Neural progenitor cell (in vitro differentiated cells): ENCODE data around the gene CD274. TPM values are rescaled to one million over a fixed set of nuclear protein-coding genes. Genes with fewer than 3 reads are reported as not detected.

Experiments
- DNase-seq: peaks from one replicate; pipeline ENCODE4 v3.0.0-alpha.2; 2016; ENCODE audit warnings: low spot score
- H2AFZ ChIP-seq: fragments of 200-600 bp; sonication (generic); replicated peaks from 2 replicates; pipeline ENCODE4 v1.6.1; 2016; ENCODE audit warnings: antibody characterized with exemption
- H3F3A ChIP-seq: fragments of 200-600 bp; sonication (generic); 2 replicates; pipeline ENCODE4 v1.6.1; 2016; ENCODE audit warnings: antibody characterized with exemption, low read depth
- H3K27ac ChIP-seq: fragments of 200-600 bp; sonication (generic); 2 replicates; pipeline ENCODE4 v1.5.1; 2016; ENCODE audit warnings: mild to moderate bottlenecking
- H3K27me3 ChIP-seq: fragments of 200-600 bp; sonication (generic); 2 replicates; pipeline ENCODE4 v1.6.1; 2016; ENCODE audit warnings: mild to moderate bottlenecking, moderate library complexity
- H3K36me3 ChIP-seq: fragments of 200-600 bp; sonication (generic); 2 replicates; pipeline ENCODE4 v1.5.1; 2016
- H3K4me1 ChIP-seq: fragments of 200-600 bp; sonication (generic); 2 replicates; pipeline ENCODE4 v1.6.1; 2016; ENCODE audit warnings: mixed run types
- H3K4me2 ChIP-seq: fragments of 200-600 bp; sonication (generic); 2 replicates; pipeline ENCODE4 v1.6.1; 2016
- H3K4me3 ChIP-seq: fragments of 200-600 bp; sonication (generic); 2 replicates; pipeline ENCODE4 v1.5.1; 2016
- H3K79me2 ChIP-seq: fragments of 200-600 bp; sonication (generic); 2 replicates; pipeline ENCODE4 v1.6.1; 2016; ENCODE audit warnings: low read depth
- H3K9ac ChIP-seq: fragments of 200-600 bp; sonication (generic); 2 replicates; pipeline ENCODE4 v1.6.1; 2016
- H3K9me3 ChIP-seq: fragments of 200-600 bp; sonication (generic); 2 replicates; pipeline ENCODE4 v1.5.1; 2016; ENCODE audit warnings: low read depth
- H4K20me1 ChIP-seq: fragments of 200-600 bp; sonication (generic); 2 replicates; pipeline ENCODE4 v1.6.1; 2016; ENCODE audit warnings: low read depth
- H3K27ac Mint-ChIP-seq: 3 replicates; pipeline ENCODE4 v1.8.0; 2021; ENCODE audit warnings: mixed read lengths
- H3K27me3 Mint-ChIP-seq: 2 replicates; pipeline ENCODE4 v1.8.0; 2022; ENCODE audit warnings: low read depth, mild to moderate bottlenecking, inconsistent platforms, moderate library complexity, mixed read lengths; ENCODE audit not compliant: insufficient read depth
- H3K36me3 Mint-ChIP-seq: 3 replicates; pipeline ENCODE4 v1.8.0; 2021; ENCODE audit warnings: mixed read lengths
- H3K4me1 Mint-ChIP-seq: 3 replicates; pipeline ENCODE4 v1.8.0; 2021; ENCODE audit warnings: mixed read lengths
- H3K4me3 Mint-ChIP-seq: 3 replicates; pipeline ENCODE4 v1.8.0; 2021; ENCODE audit warnings: mild to moderate bottlenecking, moderate library complexity, mixed read lengths
- H3K9me3 Mint-ChIP-seq: 3 replicates; pipeline ENCODE4 v1.8.0; 2020; ENCODE audit warnings: mixed read lengths
- CTCF ChIP-seq: fragments of 200-600 bp; sonication (generic); IDR thresholded peaks from 2 replicates; pipeline ENCODE4 v1.5.1; 2017; ENCODE audit warnings: antibody characterized with exemption, mild to moderate bottlenecking
- EZH2 ChIP-seq: fragments of 200-600 bp; sonication (generic); IDR thresholded peaks from 2 replicates; pipeline ENCODE4 v1.6.1; 2017; ENCODE audit warnings: antibody characterized with exemption, mild to moderate bottlenecking, moderate library complexity
- EZH2phosphoT487 ChIP-seq: fragments of 200-600 bp; sonication (generic); IDR thresholded peaks from 2 replicates; pipeline ENCODE4 v1.6.1; 2017; ENCODE audit warnings: antibody characterized with exemption
- total RNA-seq: library from RNA; depleted of rRNA; stranded (reverse); fragments of >200 nt; gene quantifications from 2 replicates; pipeline ENCODE4 v1.2.3, GENCODE V29; 2015; ENCODE audit warnings: low replicate concordance

The CD274 gene
- total RNA-seq, 1 donor from 2014 or later, result not detected

GRCh38 chr9:5421163-5421562, 29.2 kb upstream of the CD274 start:
- Mint-ChIP-seq H3K4me3 (no peak overlapping the region), H3K36me3 (peaks cover 3% of the 10 kb centered on the region), H3K9me3 (peaks cover 3% of the 10 kb centered on the region), H3K4me1 (peaks cover 3% of the 10 kb centered on the region), H3K27ac (no peak overlapping the region), H3K27me3 (no peaks in the 10 kb centered on the region)
- Histone ChIP-seq H3K36me3 (no peaks in the 10 kb centered on the region), H3K9me3 (no peaks in the 10 kb centered on the region), H3F3A (no peaks in the 10 kb centered on the region), H3K9ac (no peak overlapping the region), H3K4me1 (peaks cover 9% of the 10 kb centered on the region), H3K79me2 (no peaks in the 10 kb centered on the region), H3K27ac (no peak overlapping the region), H4K20me1 (no peaks in the 10 kb centered on the region), H3K4me3 (no peak overlapping the region), H2AFZ (no peak overlapping the region), H3K27me3 (no peaks in the 10 kb centered on the region), H3K4me2 (no peak overlapping the region)
- no peak for DNase-seq
- no peak for TF ChIP-seq CTCF
- TF ChIP-seq EZH2phosphoT487, result no peak
- no peak for TF ChIP-seq EZH2

- Histone ChIP-seq H3K9me3 (no peaks in the 10 kb centered on the region), H3K4me1 (no peaks in the 10 kb centered on the region), H4K20me1 (no peaks in the 10 kb centered on the region), H3K27ac (no peak overlapping the region), H3K36me3 (no peaks in the 10 kb centered on the region), H3F3A (no peaks in the 10 kb centered on the region), H2AFZ (no peak overlapping the region), H3K9ac (no peak overlapping the region), H3K4me3 (no peak overlapping the region), H3K4me2 (no peak overlapping the region), H3K27me3 (no peaks in the 10 kb centered on the region), H3K79me2 (no peaks in the 10 kb centered on the region)
- H3K4me3 Mint-ChIP-seq, result no peak overlapping the region
- no peaks in the 10 kb centered on the region for H3K27me3 Mint-ChIP-seq
- H3K27ac Mint-ChIP-seq, result no peak overlapping the region
- no peak for TF ChIP-seq EZH2phosphoT487
- TF ChIP-seq EZH2, result no peak
- no peak for TF ChIP-seq CTCF
- no peak for DNase-seq
- peaks cover 3% of the 10 kb centered on the region for H3K9me3 Mint-ChIP-seq
- H3K4me1 Mint-ChIP-seq, result peaks cover under 1% of the 10 kb centered on the region
- H3K36me3 Mint-ChIP-seq, result peaks cover 3% of the 10 kb centered on the region
Measured at GRCh38 chr9:5422276-5422675, 28.1 kb upstream of the CD274 start.

GRCh38 chr9:5425006-5425628, 25.2 kb upstream of the CD274 start:
- Mint-ChIP-seq H3K36me3 (peaks cover 2% of the 10 kb centered on the region), H3K4me1 (no peaks in the 10 kb centered on the region), H3K9me3 (no peaks in the 10 kb centered on the region), H3K27ac (no peak overlapping the region), H3K4me3 (no peak overlapping the region), H3K27me3 (peaks cover 2% of the 10 kb centered on the region)
- Histone ChIP-seq H3K4me2 (no peak overlapping the region), H3K9ac (no peak overlapping the region), H3K4me3 (no peak overlapping the region), H3K79me2 (no peaks in the 10 kb centered on the region), H3K4me1 (no peaks in the 10 kb centered on the region), H3K36me3 (no peaks in the 10 kb centered on the region), H3K27me3 (no peaks in the 10 kb centered on the region), H3K9me3 (no peaks in the 10 kb centered on the region), H3F3A (no peaks in the 10 kb centered on the region), H2AFZ (no peak overlapping the region), H3K27ac (no peak overlapping the region), H4K20me1 (no peaks in the 10 kb centered on the region)
- no peak for TF ChIP-seq EZH2
- TF ChIP-seq CTCF, result peak; percentile 61
- DNase-seq, result peak; percentile 11
